Panc1 (cell line): ENCODE data around the gene ABCC8. TPM values are rescaled to one million over a fixed set of nuclear protein-coding genes. Genes with fewer than 3 reads are reported as not detected.

Source experiments
- ATAC-seq: fragments of 200-7000 bp; cut with Tn5 transposase; 2 replicates; pipeline ENCODE4 v1.9.1; 2020; ENCODE audit warnings: mild to moderate bottlenecking, moderate library complexity
- BruUV-seq: library from RNA; stranded (reverse); fragments of 400-500 nt; replicated peaks from 2 replicates; lab custom pipeline; 2021; lab: Mats Ljungman, UMichigan
- CTCF ChIA-PET: fragments of 300-600 bp; sonication (Branson Sonifier 250); formaldehyde crosslinking; loops from one replicate; lab custom pipeline; 2022; ENCODE audit warnings: antibody characterized with exemption; lab: Charles Lee
- POLR2A ChIA-PET: fragments of 300-600 bp; sonication (Branson Sonifier 250); formaldehyde crosslinking; loops from one replicate; lab custom pipeline; 2022; ENCODE audit warnings: antibody characterized with exemption; lab: Charles Lee
- DNase-seq: peaks from one replicate; pipeline ENCODE4 v3.0.0-alpha.2; 2010; ENCODE audit warnings: low read depth, low spot score
- H3K27ac ChIP-seq: 2 replicates; pipeline ENCODE4 v1.5.1; 2011; ENCODE audit warnings: mild to moderate bottlenecking, low read length, inconsistent platforms
- H3K27me3 ChIP-seq: fragments of 200-500 bp; sonication (Bioruptor generic); 2 replicates; pipeline ENCODE4 v1.6.0; 2014; ENCODE audit warnings: low read length, inconsistent platforms; ENCODE audit not compliant: control insufficient read depth, insufficient read depth
- H3K36me3 ChIP-seq: fragments of 200-500 bp; sonication (Bioruptor generic); 2 replicates; pipeline ENCODE4 v1.5.1; 2014; ENCODE audit warnings: inconsistent platforms, mild to moderate bottlenecking, low read length, moderate library complexity; ENCODE audit not compliant: control insufficient read depth, insufficient read depth
- H3K4me1 ChIP-seq: 2 replicates; pipeline ENCODE4 v1.5.1; 2011; ENCODE audit warnings: inconsistent platforms, mild to moderate bottlenecking, low read length, moderate library complexity; ENCODE audit not compliant: control insufficient read depth, insufficient read depth
- H3K4me3 ChIP-seq, 2 experiments: 2 replicates each; pipeline ENCODE4 v1.5.1; 2011 to 2012; ENCODE audit warnings: low read depth in 2 of 2, low read length in 2 of 2, mild to moderate bottlenecking in 2 of 2, inconsistent platforms in 1 of 2, moderate library complexity in 1 of 2
- H3K9me3 ChIP-seq: fragments of 200-500 bp; sonication (Bioruptor generic); 2 replicates; pipeline ENCODE4 v1.5.1; 2014; ENCODE audit warnings: low read depth, mild to moderate bottlenecking, inconsistent platforms, low read length, moderate library complexity; ENCODE audit not compliant: control insufficient read depth, insufficient read depth
- POLR2AphosphoS5 ChIP-seq: IDR thresholded peaks from 2 replicates; pipeline ENCODE4 v1.6.1; 2012; ENCODE audit warnings: mild to moderate bottlenecking, low read depth, low read length, moderate library complexity
- SIN3A ChIP-seq: IDR thresholded peaks from 2 replicates; pipeline ENCODE4 v1.6.1; 2012; ENCODE audit warnings: low read depth, mild to moderate bottlenecking, low read length, moderate library complexity, borderline replicate concordance; ENCODE audit not compliant: insufficient read depth
- TCF7L2 ChIP-seq: IDR thresholded peaks from 2 replicates; pipeline ENCODE4 v1.6.1; 2011; ENCODE audit warnings: mild to moderate bottlenecking, low read depth, low read length, inconsistent platforms
- in situ Hi-C: cut with HindIII; loops from 2 replicates; pipeline ENCODE4 v1.10.0; 2016; ENCODE audit warnings: low sequenced_read_pairs, low pct_unique_long_range_greater_than_20kb
- intact Hi-C: fragments of 100-400 bp; cut with micrococcal nuclease; formaldehyde crosslinking; loops from one replicate; pipeline ENCODE4 v1.10.0; 2022; ENCODE audit not compliant: unreplicated experiment
- total RNA-seq: library from RNA; stranded (reverse); gene quantifications from one replicate; pipeline ENCODE4 v1.2.1, GENCODE V29; 2021; ENCODE audit not compliant: unreplicated experiment
- TF ChIP-seq, protein P1 (sequence below): fragments of 450-650 bp; IDR thresholded peaks from 2 replicates; pipeline ENCODE4 v1.5.1; 2017; ENCODE audit warnings: mild to moderate bottlenecking
- TF ChIP-seq, protein P2 (sequence below), 2 experiments: IDR thresholded peaks; 2 replicates each; pipeline ENCODE4 v1.6.1; 2011 to 2012; ENCODE audit warnings: low read depth in 2 of 2, control low read depth in 1 of 2, low read length in 1 of 2, mild to moderate bottlenecking in 1 of 2, moderate library complexity in 1 of 2; ENCODE audit not compliant: insufficient read depth in 1 of 2

Gene ABCC8
- total RNA-seq, 1 experiment from 2014 or later, result 0.18 TPM

DNA sequence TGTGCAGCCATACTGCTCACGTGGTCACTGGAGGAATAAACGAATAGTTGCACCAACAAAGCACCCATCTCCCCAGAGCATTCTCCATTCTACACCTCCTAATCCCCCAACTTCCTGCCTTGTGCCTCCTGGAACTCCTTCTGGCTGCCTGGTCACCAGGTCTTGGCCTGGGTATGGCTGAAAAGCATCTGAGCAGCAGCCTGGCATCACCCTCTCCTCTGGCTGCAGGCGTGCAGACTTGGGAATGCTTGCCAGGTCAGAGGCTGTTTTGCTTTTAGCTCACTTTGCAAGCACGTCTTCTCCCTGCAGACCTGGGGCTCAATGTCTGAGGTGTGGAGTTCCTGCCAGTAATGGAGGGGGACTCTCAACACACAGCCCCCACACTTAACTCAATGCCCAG lies 54.9 kb downstream of the ABCC8 start:
- Histone ChIP-seq H3K4me1 (no peaks in the 10 kb centered on the region), H3K27ac (no peak overlapping the region), H3K4me3 (no peak overlapping the region), H3K9me3 (no peaks in the 10 kb centered on the region), H3K27me3 (peaks cover 22% of the 10 kb centered on the region), H3K36me3 (no peaks in the 10 kb centered on the region)
- no TSS peak for BruUV-seq
- ChIA-PET CTCF (no interaction called here), POLR2A (no interaction called here)
- intact Hi-C loops (no loop called here), in situ Hi-C loops (no loop called here)
- TF ChIP-seq TCF7L2, result no peak
- no peak for TF ChIP-seq SIN3A
- TF ChIP-seq, protein P1, sequence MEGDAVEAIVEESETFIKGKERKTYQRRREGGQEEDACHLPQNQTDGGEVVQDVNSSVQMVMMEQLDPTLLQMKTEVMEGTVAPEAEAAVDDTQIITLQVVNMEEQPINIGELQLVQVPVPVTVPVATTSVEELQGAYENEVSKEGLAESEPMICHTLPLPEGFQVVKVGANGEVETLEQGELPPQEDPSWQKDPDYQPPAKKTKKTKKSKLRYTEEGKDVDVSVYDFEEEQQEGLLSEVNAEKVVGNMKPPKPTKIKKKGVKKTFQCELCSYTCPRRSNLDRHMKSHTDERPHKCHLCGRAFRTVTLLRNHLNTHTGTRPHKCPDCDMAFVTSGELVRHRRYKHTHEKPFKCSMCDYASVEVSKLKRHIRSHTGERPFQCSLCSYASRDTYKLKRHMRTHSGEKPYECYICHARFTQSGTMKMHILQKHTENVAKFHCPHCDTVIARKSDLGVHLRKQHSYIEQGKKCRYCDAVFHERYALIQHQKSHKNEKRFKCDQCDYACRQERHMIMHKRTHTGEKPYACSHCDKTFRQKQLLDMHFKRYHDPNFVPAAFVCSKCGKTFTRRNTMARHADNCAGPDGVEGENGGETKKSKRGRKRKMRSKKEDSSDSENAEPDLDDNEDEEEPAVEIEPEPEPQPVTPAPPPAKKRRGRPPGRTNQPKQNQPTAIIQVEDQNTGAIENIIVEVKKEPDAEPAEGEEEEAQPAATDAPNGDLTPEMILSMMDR, result no peak
- TF ChIP-seq, protein P2, sequence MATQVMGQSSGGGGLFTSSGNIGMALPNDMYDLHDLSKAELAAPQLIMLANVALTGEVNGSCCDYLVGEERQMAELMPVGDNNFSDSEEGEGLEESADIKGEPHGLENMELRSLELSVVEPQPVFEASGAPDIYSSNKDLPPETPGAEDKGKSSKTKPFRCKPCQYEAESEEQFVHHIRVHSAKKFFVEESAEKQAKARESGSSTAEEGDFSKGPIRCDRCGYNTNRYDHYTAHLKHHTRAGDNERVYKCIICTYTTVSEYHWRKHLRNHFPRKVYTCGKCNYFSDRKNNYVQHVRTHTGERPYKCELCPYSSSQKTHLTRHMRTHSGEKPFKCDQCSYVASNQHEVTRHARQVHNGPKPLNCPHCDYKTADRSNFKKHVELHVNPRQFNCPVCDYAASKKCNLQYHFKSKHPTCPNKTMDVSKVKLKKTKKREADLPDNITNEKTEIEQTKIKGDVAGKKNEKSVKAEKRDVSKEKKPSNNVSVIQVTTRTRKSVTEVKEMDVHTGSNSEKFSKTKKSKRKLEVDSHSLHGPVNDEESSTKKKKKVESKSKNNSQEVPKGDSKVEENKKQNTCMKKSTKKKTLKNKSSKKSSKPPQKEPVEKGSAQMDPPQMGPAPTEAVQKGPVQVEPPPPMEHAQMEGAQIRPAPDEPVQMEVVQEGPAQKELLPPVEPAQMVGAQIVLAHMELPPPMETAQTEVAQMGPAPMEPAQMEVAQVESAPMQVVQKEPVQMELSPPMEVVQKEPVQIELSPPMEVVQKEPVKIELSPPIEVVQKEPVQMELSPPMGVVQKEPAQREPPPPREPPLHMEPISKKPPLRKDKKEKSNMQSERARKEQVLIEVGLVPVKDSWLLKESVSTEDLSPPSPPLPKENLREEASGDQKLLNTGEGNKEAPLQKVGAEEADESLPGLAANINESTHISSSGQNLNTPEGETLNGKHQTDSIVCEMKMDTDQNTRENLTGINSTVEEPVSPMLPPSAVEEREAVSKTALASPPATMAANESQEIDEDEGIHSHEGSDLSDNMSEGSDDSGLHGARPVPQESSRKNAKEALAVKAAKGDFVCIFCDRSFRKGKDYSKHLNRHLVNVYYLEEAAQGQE (IDR thresholded peaks at IDR 0.05; ENCODE audit: insufficient read depth in 1 of 2, low read depth in 2 of 2, low read length in 1 of 2), result no peak
- TF ChIP-seq POLR2AphosphoS5, result no peak
- DNase-seq, result no peak
- no peak for ATAC-seq

DNA sequence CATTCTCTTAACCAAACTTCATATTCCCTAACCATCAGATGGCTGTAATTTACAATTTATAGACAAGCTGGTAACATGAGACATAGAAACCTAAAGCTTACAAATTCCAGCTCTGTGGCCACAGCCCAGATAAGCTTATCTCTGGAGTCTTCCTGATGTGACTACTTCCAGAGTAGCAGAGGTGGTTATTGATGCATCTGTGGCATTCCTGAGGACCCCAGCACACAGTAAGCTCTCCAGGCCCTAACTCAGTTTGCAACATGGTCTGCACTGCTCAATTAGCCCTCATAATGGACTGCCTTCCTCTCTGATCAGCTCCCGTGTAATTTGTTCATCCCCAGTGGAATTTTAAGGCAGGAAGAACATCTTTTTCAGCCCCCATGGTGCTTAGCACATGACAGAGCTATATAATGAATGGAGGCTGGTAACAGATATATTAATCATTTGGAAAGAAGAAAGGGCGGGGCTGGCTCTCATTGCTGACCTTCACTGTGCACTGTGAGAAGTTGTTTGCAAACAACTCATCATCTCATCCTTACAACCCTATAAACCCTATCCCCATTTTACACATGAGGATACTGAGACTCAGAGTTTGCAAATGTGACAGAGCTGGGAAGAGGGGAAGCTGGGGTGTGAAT lies 58.1 kb downstream of the ABCC8 start:
- CTCF ChIA-PET, result interaction anchor here (0.6 kb wide), 2 partner anchors 29 to 70 kb away, joined by 4 to 5 read pairs; no protein-coding TSS in a partner anchor
- intact Hi-C loops, result no loop called here

More for the DNA sequence above, 58.1 kb downstream of the ABCC8 start:
- no TSS peak for BruUV-seq
- no peaks in the 10 kb centered on the region for H3K9me3 ChIP-seq
- in situ Hi-C loops, result no loop called here
- peaks cover 22% of the 10 kb centered on the region for H3K27me3 ChIP-seq
- TF ChIP-seq, protein P2 (IDR thresholded peaks at IDR 0.05; ENCODE audit: insufficient read depth in 1 of 2, low read depth in 2 of 2, low read length in 1 of 2), result no peak
- no peak for TF ChIP-seq POLR2AphosphoS5
- TF ChIP-seq SIN3A, result no peak
- TF ChIP-seq, protein P1, result no peak
- H3K4me3 ChIP-seq, result no peak overlapping the region
- POLR2A ChIA-PET, result no interaction called here
- DNase-seq, result no peak
- no peak for ATAC-seq
- H3K4me1 ChIP-seq, result no peaks in the 10 kb centered on the region
- H3K27ac ChIP-seq, result no peak overlapping the region
- H3K36me3 ChIP-seq, result no peaks in the 10 kb centered on the region
